ENCODE data around the gene ST3GAL5.

GRCh38 chr2:85933753-85934594 is 45.2 kb upstream of the ST3GAL5 start:
- TF ChIP-seq CTCF (IDR thresholded peaks at IDR 0.05) (no peak), POLR2A (IDR thresholded peaks at IDR 0.05) (no peak)

Measured in sigmoid colon (tissue), 3 donors.